GM12801 (cell line): Measurements from ENCODE around the gene RORC.

Source experiments
- CTCF ChIP-seq: IDR thresholded peaks from one replicate; pipeline ENCODE4 v1.5.1; 2011; ENCODE audit warnings: control low read depth; ENCODE audit not compliant: insufficient read length; ENCODE audit errors: extremely low read depth

RORC gene

GRCh38 chr1:151862604-151863003 lies 31.0 kb upstream of the RORC start:
- no peak for TF ChIP-seq CTCF

- TF ChIP-seq CTCF, result no peak
These were observed 29.0 kb upstream of the RORC start for GRCh38 chr1:151860504-151861187.

GRCh38 chr1:151859891-151860293 lies 28.3 kb upstream of the RORC start:
- TF ChIP-seq CTCF, result no peak

- no peak for TF ChIP-seq CTCF
These were observed 27.5 kb upstream of the RORC start for GRCh38 chr1:151858886-151859665.

GRCh38 chr1:151858030-151858746 lies 26.6 kb upstream of the RORC start:
- no peak for TF ChIP-seq CTCF

GRCh38 chr1:151855933-151856332 lies 24.3 kb upstream of the RORC start:
- no peak for TF ChIP-seq CTCF

GRCh38 chr1:151854658-151855057 lies 23.1 kb upstream of the RORC start:
- no peak for TF ChIP-seq CTCF
